WTC11 (cell line): ENCODE measurements around the gene GFRA1. TPM values are rescaled to one million over a fixed set of nuclear protein-coding genes. Genes with fewer than 3 reads are reported as not detected.

Source experiments
- ATAC-seq: fragments of 200-7000 bp; cut with Tn5 transposase; 2 replicates; pipeline ENCODE4 v1.10.0; 2021; ENCODE audit warnings: mild to moderate bottlenecking, moderate library complexity
- CTCF ChIA-PET: fragments of 300-600 bp; sonication (Branson Sonifier 250); formaldehyde crosslinking; loops from one replicate; lab custom pipeline; 2021; ENCODE audit warnings: antibody characterized with exemption; lab: Charles Lee
- POLR2A ChIA-PET: fragments of 350-600 bp; sonication (Branson Sonifier 250); formaldehyde crosslinking; loops from one replicate; lab custom pipeline; 2021; ENCODE audit warnings: antibody characterized with exemption; lab: Charles Lee
- DNase-seq: peaks from one replicate; pipeline ENCODE4 v3.0.0; 2021; ENCODE audit warnings: low spot score
- H3K27ac Mint-ChIP-seq: 2 replicates; pipeline ENCODE4 v1.8.0; 2021; ENCODE audit warnings: mixed read lengths
- H3K27me3 Mint-ChIP-seq: 2 replicates; pipeline ENCODE4 v1.8.0; 2021; ENCODE audit warnings: low read depth, mild to moderate bottlenecking, moderate library complexity, mixed read lengths
- H3K36me3 Mint-ChIP-seq: 2 replicates; pipeline ENCODE4 v1.8.0; 2021; ENCODE audit warnings: mixed read lengths
- H3K4me1 Mint-ChIP-seq: 2 replicates; pipeline ENCODE4 v1.8.0; 2022; ENCODE audit warnings: mixed read lengths
- H3K4me3 Mint-ChIP-seq: 2 replicates; pipeline ENCODE4 v1.8.0; 2021; ENCODE audit warnings: mild to moderate bottlenecking, moderate library complexity, mixed read lengths
- H3K9me3 Mint-ChIP-seq: 2 replicates; pipeline ENCODE4 v1.8.0; 2021; ENCODE audit warnings: mixed read lengths
- AFF4 ChIP-seq: sonication (generic); formaldehyde crosslinking; IDR thresholded peaks from 2 replicates; pipeline ENCODE4 v1.8.1; 2023; ENCODE audit warnings: mild to moderate bottlenecking, missing genetic modification reagents, borderline replicate concordance
- ATF1 ChIP-seq: sonication (generic); formaldehyde crosslinking; IDR thresholded peaks from 2 replicates; pipeline ENCODE4 v1.8.1; 2023; ENCODE audit warnings: mild to moderate bottlenecking, moderate library complexity, missing genetic modification reagents
- CREM ChIP-seq: sonication (generic); formaldehyde crosslinking; IDR thresholded peaks from 2 replicates; pipeline ENCODE4 v1.8.1; 2022; ENCODE audit warnings: mild to moderate bottlenecking, missing genetic modification reagents, moderate library complexity
- ELF4 ChIP-seq: sonication (generic); formaldehyde crosslinking; IDR thresholded peaks from 2 replicates; pipeline ENCODE4 v1.8.1; 2022; ENCODE audit warnings: low read depth, mild to moderate bottlenecking, moderate library complexity, missing genetic modification reagents
- EMX1 ChIP-seq: fragments of 250-450 bp; sonication (Bioruptor Pico); IDR thresholded peaks from 2 replicates; pipeline ENCODE4 v1.8.0; 2021; ENCODE audit warnings: mild to moderate bottlenecking
- GABPB1 ChIP-seq: sonication (generic); formaldehyde crosslinking; IDR thresholded peaks from 2 replicates; pipeline ENCODE4 v1.8.1; 2023; ENCODE audit warnings: mild to moderate bottlenecking, missing genetic modification reagents
- IRF2 ChIP-seq: sonication (generic); formaldehyde crosslinking; IDR thresholded peaks from 2 replicates; pipeline ENCODE4 v1.8.0; 2022; ENCODE audit warnings: low read depth, missing genetic modification reagents, borderline replicate concordance
- JAZF1 ChIP-seq: fragments of 250-450 bp; sonication (Bioruptor Pico); IDR thresholded peaks from 2 replicates; pipeline ENCODE4 v1.9.0; 2021; ENCODE audit warnings: moderate library complexity, mild to moderate bottlenecking, inconsistent platforms
- KAT7 ChIP-seq: sonication (generic); formaldehyde crosslinking; IDR thresholded peaks from 2 replicates; pipeline ENCODE4 v1.8.1; 2023; ENCODE audit warnings: missing genetic modification reagents, mild to moderate bottlenecking, borderline replicate concordance
- MAX ChIP-seq: sonication (generic); formaldehyde crosslinking; IDR thresholded peaks from 2 replicates; pipeline ENCODE4 v1.8.0; 2022; ENCODE audit warnings: mild to moderate bottlenecking, missing genetic modification reagents
- OVOL2 ChIP-seq: fragments of 250-450 bp; sonication (Bioruptor Pico); IDR thresholded peaks from 2 replicates; pipeline ENCODE4 v1.9.0; 2021; ENCODE audit warnings: mild to moderate bottlenecking, borderline replicate concordance
- PREB ChIP-seq: sonication (generic); formaldehyde crosslinking; IDR thresholded peaks from 2 replicates; pipeline ENCODE4 v1.8.1; 2022; ENCODE audit warnings: mild to moderate bottlenecking, missing genetic modification reagents, moderate library complexity, borderline replicate concordance
- RELA ChIP-seq: sonication (generic); formaldehyde crosslinking; IDR thresholded peaks from 2 replicates; pipeline ENCODE4 v1.8.1; 2022; ENCODE audit warnings: missing genetic modification reagents, mild to moderate bottlenecking, borderline replicate concordance
- RORB ChIP-seq: fragments of 250-450 bp; sonication (Bioruptor Pico); IDR thresholded peaks from 2 replicates; pipeline ENCODE4 v1.9.0; 2021; ENCODE audit warnings: mild to moderate bottlenecking
- TEAD4 ChIP-seq: sonication (generic); formaldehyde crosslinking; IDR thresholded peaks from 2 replicates; pipeline ENCODE4 v1.8.0; 2022; ENCODE audit warnings: mild to moderate bottlenecking, missing genetic modification reagents
- USF1 ChIP-seq: sonication (generic); formaldehyde crosslinking; IDR thresholded peaks from 2 replicates; pipeline ENCODE4 v1.8.0; 2022; ENCODE audit warnings: mild to moderate bottlenecking, missing genetic modification reagents
- ZBTB21 ChIP-seq: sonication (generic); formaldehyde crosslinking; IDR thresholded peaks from 2 replicates; pipeline ENCODE4 v1.8.1; 2023; ENCODE audit warnings: mild to moderate bottlenecking, missing genetic modification reagents, borderline replicate concordance
- ZMAT4 ChIP-seq: fragments of 250-450 bp; sonication (Bioruptor Pico); IDR thresholded peaks from 2 replicates; pipeline ENCODE4 v1.9.0; 2021; ENCODE audit warnings: mild to moderate bottlenecking
- ZNF317 ChIP-seq: sonication (generic); formaldehyde crosslinking; IDR thresholded peaks from 2 replicates; pipeline ENCODE4 v1.8.1; 2023; ENCODE audit warnings: low read depth, mild to moderate bottlenecking, moderate library complexity, missing genetic modification reagents, borderline replicate concordance
- ZSCAN18 ChIP-seq: fragments of 250-450 bp; sonication (Bioruptor Pico); IDR thresholded peaks from 2 replicates; pipeline ENCODE4 v2.1.2; 2022; ENCODE audit warnings: mild to moderate bottlenecking, moderate library complexity
- total RNA-seq: library from RNA; stranded (reverse); gene quantifications from 3 replicates; pipeline ENCODE4 v1.2.3, GENCODE V29; 2021
- TF ChIP-seq, protein P1 (sequence below): sonication (generic); formaldehyde crosslinking; IDR thresholded peaks from 2 replicates; pipeline ENCODE4 v1.8.0; 2022; ENCODE audit warnings: missing genetic modification reagents
- TF ChIP-seq, protein P2 (sequence below): fragments of 200-600 bp; IDR thresholded peaks from 2 replicates; pipeline ENCODE4 v1.8.0; 2022; ENCODE audit warnings: antibody characterized with exemption

GFRA1 gene
- total RNA-seq, 1 experiment from 2014 or later, result 4.4 TPM

- no peak overlapping the region; the same call in 1 of the 2 replicates for H3K27ac Mint-ChIP-seq
- ChIA-PET POLR2A (interaction anchor here (0.6 kb wide), 1 partner anchor 169 kb away, joined by 7 read pairs; no protein-coding TSS in a partner anchor), CTCF (interaction anchor here (0.6 to 0.7 kb wide), 4 partner anchors 26 to 531 kb away, joined by 4 to 8 read pairs (median 6); no protein-coding TSS in a partner anchor)
- no peak for DNase-seq
- TF ChIP-seq, protein P1, sequence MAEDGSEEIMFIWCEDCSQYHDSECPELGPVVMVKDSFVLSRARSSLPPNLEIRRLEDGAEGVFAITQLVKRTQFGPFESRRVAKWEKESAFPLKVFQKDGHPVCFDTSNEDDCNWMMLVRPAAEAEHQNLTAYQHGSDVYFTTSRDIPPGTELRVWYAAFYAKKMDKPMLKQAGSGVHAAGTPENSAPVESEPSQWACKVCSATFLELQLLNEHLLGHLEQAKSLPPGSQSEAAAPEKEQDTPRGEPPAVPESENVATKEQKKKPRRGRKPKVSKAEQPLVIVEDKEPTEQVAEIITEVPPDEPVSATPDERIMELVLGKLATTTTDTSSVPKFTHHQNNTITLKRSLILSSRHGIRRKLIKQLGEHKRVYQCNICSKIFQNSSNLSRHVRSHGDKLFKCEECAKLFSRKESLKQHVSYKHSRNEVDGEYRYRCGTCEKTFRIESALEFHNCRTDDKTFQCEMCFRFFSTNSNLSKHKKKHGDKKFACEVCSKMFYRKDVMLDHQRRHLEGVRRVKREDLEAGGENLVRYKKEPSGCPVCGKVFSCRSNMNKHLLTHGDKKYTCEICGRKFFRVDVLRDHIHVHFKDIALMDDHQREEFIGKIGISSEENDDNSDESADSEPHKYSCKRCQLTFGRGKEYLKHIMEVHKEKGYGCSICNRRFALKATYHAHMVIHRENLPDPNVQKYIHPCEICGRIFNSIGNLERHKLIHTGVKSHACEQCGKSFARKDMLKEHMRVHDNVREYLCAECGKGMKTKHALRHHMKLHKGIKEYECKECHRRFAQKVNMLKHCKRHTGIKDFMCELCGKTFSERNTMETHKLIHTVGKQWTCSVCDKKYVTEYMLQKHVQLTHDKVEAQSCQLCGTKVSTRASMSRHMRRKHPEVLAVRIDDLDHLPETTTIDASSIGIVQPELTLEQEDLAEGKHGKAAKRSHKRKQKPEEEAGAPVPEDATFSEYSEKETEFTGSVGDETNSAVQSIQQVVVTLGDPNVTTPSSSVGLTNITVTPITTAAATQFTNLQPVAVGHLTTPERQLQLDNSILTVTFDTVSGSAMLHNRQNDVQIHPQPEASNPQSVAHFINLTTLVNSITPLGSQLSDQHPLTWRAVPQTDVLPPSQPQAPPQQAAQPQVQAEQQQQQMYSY, result no peak
- TF ChIP-seq KAT7 (CRISPR knock-in tag), result no peak
- no peak for TF ChIP-seq ZMAT4 (CRISPR knock-in tag)
- TF ChIP-seq USF1, result no peak
- TF ChIP-seq, protein P2, sequence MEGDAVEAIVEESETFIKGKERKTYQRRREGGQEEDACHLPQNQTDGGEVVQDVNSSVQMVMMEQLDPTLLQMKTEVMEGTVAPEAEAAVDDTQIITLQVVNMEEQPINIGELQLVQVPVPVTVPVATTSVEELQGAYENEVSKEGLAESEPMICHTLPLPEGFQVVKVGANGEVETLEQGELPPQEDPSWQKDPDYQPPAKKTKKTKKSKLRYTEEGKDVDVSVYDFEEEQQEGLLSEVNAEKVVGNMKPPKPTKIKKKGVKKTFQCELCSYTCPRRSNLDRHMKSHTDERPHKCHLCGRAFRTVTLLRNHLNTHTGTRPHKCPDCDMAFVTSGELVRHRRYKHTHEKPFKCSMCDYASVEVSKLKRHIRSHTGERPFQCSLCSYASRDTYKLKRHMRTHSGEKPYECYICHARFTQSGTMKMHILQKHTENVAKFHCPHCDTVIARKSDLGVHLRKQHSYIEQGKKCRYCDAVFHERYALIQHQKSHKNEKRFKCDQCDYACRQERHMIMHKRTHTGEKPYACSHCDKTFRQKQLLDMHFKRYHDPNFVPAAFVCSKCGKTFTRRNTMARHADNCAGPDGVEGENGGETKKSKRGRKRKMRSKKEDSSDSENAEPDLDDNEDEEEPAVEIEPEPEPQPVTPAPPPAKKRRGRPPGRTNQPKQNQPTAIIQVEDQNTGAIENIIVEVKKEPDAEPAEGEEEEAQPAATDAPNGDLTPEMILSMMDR, result no peak
- no peak for TF ChIP-seq ZBTB21 (CRISPR knock-in tag)
- TF ChIP-seq PREB (CRISPR knock-in tag), result no peak
- TF ChIP-seq IRF2 (CRISPR knock-in tag), result no peak
- no peak for TF ChIP-seq ELF4
- no peak for TF ChIP-seq RELA
- no peak for TF ChIP-seq MAX
- ATAC-seq, result no peak
- peaks cover 12% of the 10 kb centered on the region for H3K4me1 Mint-ChIP-seq
- H3K36me3 Mint-ChIP-seq, result no peaks in the 10 kb centered on the region
- peaks cover 10% of the 10 kb centered on the region for H3K9me3 Mint-ChIP-seq
- H3K4me3 Mint-ChIP-seq, result no peak overlapping the region
- no peaks in the 10 kb centered on the region for H3K27me3 Mint-ChIP-seq
Measured at GRCh38 chr10:116237260-116237659, 35.7 kb downstream of the GFRA1 start.

DNA sequence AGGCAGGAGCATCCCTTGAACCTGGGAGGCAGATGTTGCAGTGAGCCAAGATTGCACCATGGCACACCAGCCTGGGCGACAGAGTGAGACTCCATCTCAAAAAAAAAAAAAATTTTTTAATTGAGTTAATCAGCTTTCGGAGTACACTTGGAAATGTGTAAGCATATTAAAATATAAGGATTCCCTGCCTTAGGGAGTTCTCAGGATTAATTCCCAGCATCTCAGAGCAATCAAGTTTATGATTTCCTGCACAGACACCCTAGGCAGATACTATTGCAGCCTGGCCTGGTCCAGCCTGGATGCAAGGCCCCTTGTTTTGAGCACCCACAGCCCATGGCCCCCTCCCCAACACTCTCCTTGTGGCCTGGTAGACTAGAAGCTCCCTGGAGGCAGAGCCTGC, 39.8 kb downstream of the GFRA1 start:
- Mint-ChIP-seq H3K4me3 (no peak overlapping the region), H3K27me3 (no peaks in the 10 kb centered on the region), H3K9me3 (peaks cover 10% of the 10 kb centered on the region)
- POLR2A ChIA-PET, result no interaction called here
- DNase-seq (no peak), ATAC-seq (no peak)
- TF ChIP-seq ATF1 (no peak), RORB (CRISPR knock-in tag) (no peak), ZSCAN18 (CRISPR knock-in tag) (no peak), AFF4 (CRISPR knock-in tag) (no peak), JAZF1 (CRISPR knock-in tag) (no peak), GABPB1 (no peak), EMX1 (CRISPR knock-in tag) (no peak), ZNF317 (CRISPR knock-in tag) (no peak), TEAD4 (CRISPR knock-in tag) (no peak), CREM (CRISPR knock-in tag) (no peak), OVOL2 (CRISPR knock-in tag) (no peak)
- TF ChIP-seq, all 79 proteins: peak for 0
- H3K4me1 Mint-ChIP-seq, result peaks cover 8% of the 10 kb centered on the region
- H3K27ac Mint-ChIP-seq, result no peak overlapping the region
- no peaks in the 10 kb centered on the region for H3K36me3 Mint-ChIP-seq
- CTCF ChIA-PET, result no interaction called here
